GM19043 (cell line): Measurements from ENCODE around the gene VRK1.

Source experiments
- ATAC-seq: cut with Tn5 transposase; IDR thresholded peaks from one replicate; pipeline ENCODE4 v1.9.1; 2021; ENCODE audit warnings: low read depth; ENCODE audit not compliant: unreplicated experiment

Gene VRK1

GRCh38 chr14:96911499-96912149 is 114.4 kb downstream of the VRK1 start:
- ATAC-seq = no peak

GRCh38 chr14:96914571-96915128 is 117.5 kb downstream of the VRK1 start:
- no peak for ATAC-seq

GRCh38 chr14:96915478-96915877 is 118.3 kb downstream of the VRK1 start:
- ATAC-seq = no peak

- ATAC-seq = no peak
These were observed 119.6 kb downstream of the VRK1 start for GRCh38 chr14:96916751-96917150.

- ATAC-seq = no peak
These were observed 120.3 kb downstream of the VRK1 start for GRCh38 chr14:96917442-96917963.

GRCh38 chr14:96920023-96920422 is 122.8 kb downstream of the VRK1 start:
- ATAC-seq = no peak

- no peak for ATAC-seq
These were observed 123.6 kb downstream of the VRK1 start for GRCh38 chr14:96920820-96921219.

GRCh38 chr14:96922986-96923385 is 125.8 kb downstream of the VRK1 start:
- no peak for ATAC-seq

GRCh38 chr14:96925422-96925821 is 128.2 kb downstream of the VRK1 start:
- ATAC-seq = no peak

- ATAC-seq = peak; percentile 56
These were observed 128.8 kb downstream of the VRK1 start for GRCh38 chr14:96926001-96926400.

GRCh38 chr14:96928779-96929380 is 131.7 kb downstream of the VRK1 start:
- no peak for ATAC-seq

- ATAC-seq = no peak
These were observed 132.8 kb downstream of the VRK1 start for GRCh38 chr14:96929950-96930349.

GRCh38 chr14:96930526-96930925 is 133.3 kb downstream of the VRK1 start:
- no peak for ATAC-seq
